HL-60 (cell line): ENCODE results near the gene ATG3.

Experiments used
- CTCF ChIP-seq: IDR thresholded peaks from one replicate; pipeline ENCODE4 v1.5.1; 2011; ENCODE audit warnings: low read length, control low read depth, inconsistent platforms; ENCODE audit not compliant: insufficient read depth
- POLR2AphosphoS5 ChIP-seq: IDR thresholded peaks from 2 replicates; pipeline ENCODE4 v1.6.1; 2012; ENCODE audit warnings: low read depth
- REST ChIP-seq: IDR thresholded peaks from 2 replicates; pipeline ENCODE4 v1.6.1; 2012; ENCODE audit warnings: low read depth; ENCODE audit not compliant: insufficient replicate concordance

- no peak for TF ChIP-seq CTCF
- TF ChIP-seq POLR2AphosphoS5: no peak
- TF ChIP-seq REST: no peak
These were observed 74.8 kb downstream of the ATG3 start for GRCh38 chr3:112486811-112487505.
